ENCODE measurements around the gene C10orf90. TPM values are rescaled to one million over a fixed set of nuclear protein-coding genes. Genes with fewer than 3 reads are reported as not detected.

Gene C10orf90
- total RNA-seq, 3 donors from 2014 or later (not counting 1 experiment from before 2014, with no cell fraction given), result not detected

DNA sequence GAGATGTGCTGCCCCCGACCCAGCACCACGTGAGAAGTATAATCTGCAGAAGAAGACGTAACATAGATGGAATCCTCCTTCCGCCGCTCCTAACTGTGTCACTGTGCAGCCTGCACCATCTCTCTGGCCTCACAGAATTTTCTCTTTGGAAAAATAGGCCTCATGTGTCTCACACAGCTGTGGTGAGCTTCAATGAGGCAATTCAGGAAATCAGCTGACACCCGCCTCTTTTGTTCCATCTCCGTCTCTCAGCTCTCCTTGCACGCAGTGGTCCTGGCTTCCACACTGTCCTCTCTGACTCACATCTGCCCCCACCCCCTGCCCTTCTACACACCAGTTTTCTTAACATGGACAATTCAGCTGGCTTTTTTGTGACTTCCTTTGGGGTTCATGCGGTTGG, 7.2 kb downstream of the C10orf90 start:
- peak; percentile 5 to 77 (median 75) for ATAC-seq
- Histone ChIP-seq H3K27ac (ENCODE audit: low read length) (peak overlapping the region; percentile 49), H3K9me3 (ENCODE audit: control insufficient read depth, insufficient read depth, low read length) (no peaks in the 10 kb centered on the region), H3K4me3 (ENCODE audit: low read length) (no peak overlapping the region), H3K27me3 (ENCODE audit: control insufficient read depth, insufficient read depth, low read length) (no peaks in the 10 kb centered on the region), H3K36me3 (ENCODE audit: control insufficient read depth, insufficient read depth, low read length) (no peaks in the 10 kb centered on the region), H3K4me1 (ENCODE audit: control insufficient read depth, insufficient read depth, low read length) (peaks cover 30% of the 10 kb centered on the region)
- Mint-ChIP-seq H3K36me3 (no peaks in the 10 kb centered on the region), H3K9me3 (no peaks in the 10 kb centered on the region), H3K4me1 (peaks cover 23 to 26% of the 10 kb centered on the region in 2 donors), H3K27me3 (ENCODE audit: low read depth in 2 of 2) (peaks cover 6 to 9% of the 10 kb centered on the region in 2 donors), H3K4me3 (peak overlapping the region; percentile 53), H3K27ac (peak overlapping the region; percentile 51 to 71)
- TF ChIP-seq CTCF (IDR thresholded peaks at IDR 0.05), result no peak
- WGBS (ENCODE audit: insufficient coverage), result 60% methylated on average over 9 of the region's 9 CpGs
- DNase-seq, result peak; percentile 16 to 29
- intact Hi-C loops (cut with micrococcal nuclease), result no loop called here

- ATAC-seq (no peak), DNase-seq (no peak)
- H3K27ac Mint-ChIP-seq, result no peak overlapping the region
Observed at GRCh38 chr10:126661841-126662515, 8.5 kb downstream of the C10orf90 start.

DNA sequence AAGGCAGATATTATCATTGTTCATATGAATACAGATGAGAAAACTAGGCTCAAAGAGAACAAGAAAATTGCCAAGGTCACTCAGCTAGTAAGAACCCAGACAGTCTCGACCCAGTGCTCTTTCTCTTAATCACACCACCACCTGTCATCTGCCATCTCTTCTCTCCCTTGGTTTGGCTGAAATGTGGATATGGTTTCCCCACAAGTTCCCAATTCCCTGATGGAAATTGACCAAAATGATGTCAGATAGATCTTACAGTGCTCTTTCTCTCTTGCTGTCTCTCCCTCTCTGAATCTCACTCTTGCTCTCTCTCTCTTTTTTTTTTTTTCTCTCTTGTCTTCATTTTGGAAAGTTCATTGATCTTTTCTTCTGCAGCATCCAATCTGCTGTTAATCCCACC, 9.1 kb downstream of the C10orf90 start:
- peaks cover 6 to 12% of the 10 kb centered on the region in 2 donors for H3K27me3 Mint-ChIP-seq (ENCODE audit: low read depth in 2 of 2)
- H3K27ac Mint-ChIP-seq, result no peak overlapping the region
- intact Hi-C loops (cut with micrococcal nuclease), result no loop called here
- no peak overlapping the region for H3K4me3 Mint-ChIP-seq
- TF ChIP-seq CTCF (IDR thresholded peaks at IDR 0.05), result no peak
- H3K9me3 Mint-ChIP-seq, result no peaks in the 10 kb centered on the region
- Histone ChIP-seq H3K9me3 (ENCODE audit: control insufficient read depth, insufficient read depth, low read length) (no peaks in the 10 kb centered on the region), H3K4me1 (ENCODE audit: control insufficient read depth, insufficient read depth, low read length) (peaks cover 30% of the 10 kb centered on the region), H3K36me3 (ENCODE audit: control insufficient read depth, insufficient read depth, low read length) (no peaks in the 10 kb centered on the region), H3K27ac (ENCODE audit: low read length) (no peak overlapping the region), H3K4me3 (ENCODE audit: low read length) (no peak overlapping the region), H3K27me3 (ENCODE audit: control insufficient read depth, insufficient read depth, low read length) (no peaks in the 10 kb centered on the region)
- WGBS (ENCODE audit: insufficient coverage), result 44% methylated on average over 1 of the region's 1 CpG
- DNase-seq (no peak), ATAC-seq (no peak)
- H3K4me1 Mint-ChIP-seq, result peaks cover 23 to 26% of the 10 kb centered on the region in 2 donors
- H3K36me3 Mint-ChIP-seq, result no peaks in the 10 kb centered on the region

More at GRCh38 chr10:126661841-126662515, 8.5 kb downstream of the C10orf90 start:
- H3K27ac ChIP-seq (ENCODE audit: low read length), result no peak overlapping the region
- peaks cover 23 to 26% of the 10 kb centered on the region in 2 donors for H3K4me1 Mint-ChIP-seq
- no peaks in the 10 kb centered on the region for H3K9me3 Mint-ChIP-seq
- no peaks in the 10 kb centered on the region for H3K36me3 ChIP-seq (ENCODE audit: control insufficient read depth, insufficient read depth, low read length)
- H3K36me3 Mint-ChIP-seq, result no peaks in the 10 kb centered on the region
- no peak for TF ChIP-seq CTCF (IDR thresholded peaks at IDR 0.05)
- 94% methylated on average over 4 of the region's 4 CpGs for WGBS (ENCODE audit: insufficient coverage)
- no peak overlapping the region for H3K4me3 ChIP-seq (ENCODE audit: low read length)
- no peaks in the 10 kb centered on the region for H3K9me3 ChIP-seq (ENCODE audit: control insufficient read depth, insufficient read depth, low read length)
- peak overlapping the region; percentile 9 for H3K4me3 Mint-ChIP-seq
- peaks cover 6 to 12% of the 10 kb centered on the region in 2 donors for H3K27me3 Mint-ChIP-seq (ENCODE audit: low read depth in 2 of 2)
- H3K27me3 ChIP-seq (ENCODE audit: control insufficient read depth, insufficient read depth, low read length), result no peaks in the 10 kb centered on the region
- peaks cover 30% of the 10 kb centered on the region for H3K4me1 ChIP-seq (ENCODE audit: control insufficient read depth, insufficient read depth, low read length)
- intact Hi-C loops (cut with micrococcal nuclease), result no loop called here

- peaks cover 14 to 25% of the 10 kb centered on the region in 2 donors for H3K4me1 Mint-ChIP-seq
- no peaks in the 10 kb centered on the region for H3K27me3 ChIP-seq (ENCODE audit: control insufficient read depth, insufficient read depth, low read length)
- H3K9me3 Mint-ChIP-seq, result no peaks in the 10 kb centered on the region
- intact Hi-C loops (cut with micrococcal nuclease), result no loop called here
- no peak for TF ChIP-seq CTCF (IDR thresholded peaks at IDR 0.05)
- peaks cover under 1 to 10% of the 10 kb centered on the region in 2 donors for H3K27me3 Mint-ChIP-seq (ENCODE audit: low read depth in 2 of 2)
- no peak overlapping the region for H3K4me3 Mint-ChIP-seq
- H3K9me3 ChIP-seq (ENCODE audit: control insufficient read depth, insufficient read depth, low read length), result no peaks in the 10 kb centered on the region
- H3K4me1 ChIP-seq (ENCODE audit: control insufficient read depth, insufficient read depth, low read length), result peaks cover 20% of the 10 kb centered on the region
- 79% methylated on average over 4 of the region's 4 CpGs for WGBS (ENCODE audit: insufficient coverage)
- H3K36me3 ChIP-seq (ENCODE audit: control insufficient read depth, insufficient read depth, low read length), result no peaks in the 10 kb centered on the region
- no peak overlapping the region for H3K4me3 ChIP-seq (ENCODE audit: low read length)
- no peak overlapping the region for H3K27ac ChIP-seq (ENCODE audit: low read length)
- no peak for DNase-seq
- H3K27ac Mint-ChIP-seq, result no peak overlapping the region
- H3K36me3 Mint-ChIP-seq, result no peaks in the 10 kb centered on the region
- no peak for ATAC-seq
Observed at GRCh38 chr10:126659750-126660149, 10.7 kb downstream of the C10orf90 start.

Data from natural killer cell (primary cell).